Kidney (tissue), 22 donors: ENCODE results near the gene EXO1. TPM values are rescaled to one million over a fixed set of nuclear protein-coding genes. Genes with fewer than 3 reads are reported as not detected.

Experiments
- DNase-seq, 5 donors: peaks; one replicate each; pipeline ENCODE4 v3.0.0-alpha.2; 2013 to 2020
- FAIRE-seq: peaks from 2 replicates; lab custom pipeline; 2012; peaks lifted over from hg19 to GRCh38; lab: Jason Lieb, UNC
- H3K27ac ChIP-seq, 2 donors: one replicate each; pipeline ENCODE4 v1.7.0; 2013; ENCODE audit warnings: low read depth in 2 of 2, low read length in 2 of 2, inconsistent platforms in 1 of 2
- H3K27me3 ChIP-seq: one replicate; pipeline ENCODE4 v1.7.1; 2013; ENCODE audit warnings: low read length, inconsistent platforms; ENCODE audit not compliant: control insufficient read depth, insufficient read depth
- H3K36me3 ChIP-seq, 3 donors: one replicate each; pipeline versions ENCODE4 v1.7.0 to v1.7.1; 2013; ENCODE audit warnings: low read length in 3 of 3, control low read depth in 1 of 3, inconsistent platforms in 1 of 3; ENCODE audit not compliant: insufficient read depth in 3 of 3, control insufficient read depth in 2 of 3
- H3K4me1 ChIP-seq, 3 donors: one replicate each; pipeline versions ENCODE4 v1.7.0 to v1.7.1; 2013; ENCODE audit warnings: low read length in 3 of 3, inconsistent platforms in 1 of 3, low read depth in 1 of 3; ENCODE audit not compliant: control insufficient read depth in 2 of 3, insufficient read depth in 2 of 3
- H3K4me3 ChIP-seq, 3 donors: one replicate each; pipeline versions ENCODE4 v1.7.0 to v1.8.1; 2013; ENCODE audit warnings: low read length in 3 of 3, control low read depth in 1 of 3, inconsistent platforms in 1 of 3
- H3K9ac ChIP-seq, 3 donors: one replicate each; pipeline versions ENCODE4 v1.7.0 to v1.7.1; 2013; ENCODE audit warnings: low read length in 3 of 3, control low read depth in 1 of 3, inconsistent platforms in 1 of 3
- H3K9me3 ChIP-seq, 3 donors: one replicate each; pipeline versions ENCODE4 v1.7.0 to v1.7.1; 2013; ENCODE audit warnings: low read length in 3 of 3, control low read depth in 1 of 3, inconsistent platforms in 1 of 3; ENCODE audit not compliant: control insufficient read depth in 2 of 3, insufficient read depth in 1 of 3
- CTCF ChIP-seq: IDR thresholded peaks from 3 replicates; pipeline ENCODE4 v1.5.1; 2012; ENCODE audit warnings: mild to moderate bottlenecking, moderate library complexity, borderline replicate concordance; ENCODE audit not compliant: insufficient read depth; ENCODE audit errors: extremely low read depth
- intact Hi-C: fragments of 100-400 bp; cut with DNase I; formaldehyde crosslinking; loops from one replicate; pipeline ENCODE4 v1.11.1; 2022
- long read RNA-seq, 10 donors: library from polyadenylated mRNA in 1 of 10; unstranded in 1 of 10; transcript quantifications; one replicate each; pipeline ENCODE4 v2.0.0 and lab custom pipeline, GENCODE V29; 2021 to 2026
- polyA plus RNA-seq: library from polyadenylated mRNA; stranded (reverse); fragments of 350-450 nt; fragmentation: Illumina TruSeq; extraction: RNeasy Lipid Tissue Mini Kit (QIAGEN cat#74804); gene quantifications from one replicate; pipeline ENCODE4 v1.2.3, GENCODE V29; 2014; ENCODE audit warnings: low read depth, low replicate concordance; ENCODE audit not compliant: insufficient read depth
- total RNA-seq: library from RNA; stranded (reverse); fragmentation: NEBNext Ultra II Directional; extraction: Animal tissue kit (Norgen Biotek cat#: 25700); gene quantifications from one replicate; pipeline ENCODE4 v1.2.1, GENCODE V29; 2021
- donor health status: control.
- donor health status: control.
- donor health status: control.
- donor health status: control.
- donor health status: control.
- donor health status: DM: yes; HTN: yes; CAD: no.
- donor health status: Normal renal cell carcinoma (clear cell type).

The EXO1 gene
- total RNA-seq (0.69 TPM), polyA plus RNA-seq (not detected)
- long read RNA-seq, donor 1: 0 reads
- long read RNA-seq, donor 2: 0 reads
- long read RNA-seq, donor 3: 0 reads
- long read RNA-seq, donor 4: 0 reads
- long read RNA-seq, donor 5: 0 reads
- long read RNA-seq, donor 6: 0 reads
- long read RNA-seq, donor 7, partial matches to known transcripts: 0 of 2 reads
- long read RNA-seq, donor 7, other reads (novel, unspliced or antisense): 2 of 2 reads
- long read RNA-seq, donor 8: 0 reads
- long read RNA-seq, donor 9: 0 reads
- long read RNA-seq, donor 10: 0 reads

GRCh38 chr1:241847796-241848685 is at the start of gene EXO1:
Gene EXO1 (plus strand): TSS chr1:241848204. CDS start chr1:241850426, 2,222 bp downstream.
- Histone ChIP-seq H3K4me3 (peak within 1 kb of the TSS; percentile 86 to 93 (median 89)), H3K27me3 (no peaks in the 10 kb centered on the region), H3K36me3 (no peaks in the 10 kb centered on the region), H3K27ac (peak within 1 kb of the TSS; percentile 98), H3K9me3 (no peaks in the 10 kb centered on the region), H3K4me1 (peaks cover 0 to 4% (median 2%) of the 10 kb centered on the region in 3 donors), H3K9ac (peak within 1 kb of the TSS; percentile 44 to 81 (median 79))
- DNase-seq: peak; percentile 92 to 97 (median 95)
- intact Hi-C loops: no loop called here
- no peak for FAIRE-seq
- TF ChIP-seq CTCF: peak; percentile 39

GRCh38 chr1:241799416-241799815 is 48.6 kb upstream of the EXO1 start:
- Histone ChIP-seq H3K27me3 (no peaks in the 10 kb centered on the region), H3K27ac (no peak overlapping the region), H3K9ac (no peak overlapping the region), H3K9me3 (no peaks in the 10 kb centered on the region), H3K4me3 (no peak overlapping the region), H3K4me1 (no peaks in the 10 kb centered on the region), H3K36me3 (no peaks in the 10 kb centered on the region)
- intact Hi-C loops: no loop called here
- TF ChIP-seq CTCF: no peak
- no peak for FAIRE-seq
- no peak for DNase-seq

- FAIRE-seq: no peak
- Histone ChIP-seq H3K9me3 (no peaks in the 10 kb centered on the region), H3K27me3 (no peaks in the 10 kb centered on the region), H3K4me1 (no peaks in the 10 kb centered on the region), H3K4me3 (no peak overlapping the region), H3K27ac (no peak overlapping the region), H3K36me3 (no peaks in the 10 kb centered on the region), H3K9ac (no peak overlapping the region)
- no peak for DNase-seq
- TF ChIP-seq CTCF: no peak
- intact Hi-C loops: no loop called here
These were observed 47.4 kb upstream of the EXO1 start for GRCh38 chr1:241800640-241801039.
